ENCODE results near the gene SUGCT. TPM values are rescaled to one million over a fixed set of nuclear protein-coding genes. Genes with fewer than 3 reads are reported as not detected.

The SUGCT gene
- total RNA-seq, 3 donors from 2014 or later (not counting 1 experiment from before 2014, with no cell fraction given) = 0.40 to 0.59 TPM; not detected in 1

- Histone ChIP-seq H3K36me3 (ENCODE audit: control insufficient read depth, insufficient read depth, low read length) (no peaks in the 10 kb centered on the region), H3K4me1 (ENCODE audit: control insufficient read depth, insufficient read depth, low read length) (no peaks in the 10 kb centered on the region), H3K4me3 (ENCODE audit: low read length) (no peak overlapping the region), H3K27ac (ENCODE audit: low read length) (no peak overlapping the region), H3K9me3 (ENCODE audit: control insufficient read depth, insufficient read depth, low read length) (no peaks in the 10 kb centered on the region), H3K27me3 (ENCODE audit: control insufficient read depth, insufficient read depth, low read length) (no peaks in the 10 kb centered on the region)
- Mint-ChIP-seq H3K27ac (no peak overlapping the region), H3K4me1 (peaks cover 0 to 4% of the 10 kb centered on the region in 2 donors), H3K36me3 (no peaks in the 10 kb centered on the region), H3K27me3 (ENCODE audit: low read depth in 2 of 2) (no peaks in the 10 kb centered on the region), H3K4me3 (no peak overlapping the region), H3K9me3 (no peaks in the 10 kb centered on the region)
- TF ChIP-seq CTCF (IDR thresholded peaks at IDR 0.05) = no peak
- WGBS (ENCODE audit: insufficient coverage) = 61% methylated on average over 3 of the region's 3 CpGs
- DNase-seq (no peak), ATAC-seq (no peak)
- intact Hi-C loops (cut with micrococcal nuclease) = no loop called here
These were observed 176.5 kb downstream of the SUGCT start for GRCh38 chr7:40311307-40311706.

- no peak for DNase-seq
- 93% methylated on average over 2 of the region's 2 CpGs for WGBS (ENCODE audit: insufficient coverage)
These were observed 180.5 kb downstream of the SUGCT start for GRCh38 chr7:40315277-40315676.

GRCh38 chr7:40316176-40316575 is 181.4 kb downstream of the SUGCT start:
- H3K4me1 ChIP-seq (ENCODE audit: control insufficient read depth, insufficient read depth, low read length) = no peaks in the 10 kb centered on the region
- 89% methylated on average over 2 of the region's 3 CpGs for WGBS (ENCODE audit: insufficient coverage)
- no peak for TF ChIP-seq CTCF (IDR thresholded peaks at IDR 0.05)
- Mint-ChIP-seq H3K4me3 (no peak overlapping the region), H3K27ac (no peak overlapping the region), H3K9me3 (no peaks in the 10 kb centered on the region), H3K27me3 (ENCODE audit: low read depth in 2 of 2) (no peaks in the 10 kb centered on the region), H3K36me3 (no peaks in the 10 kb centered on the region), H3K4me1 (peaks cover 0 to 4% of the 10 kb centered on the region in 2 donors)
- H3K36me3 ChIP-seq (ENCODE audit: control insufficient read depth, insufficient read depth, low read length) = no peaks in the 10 kb centered on the region
- no peaks in the 10 kb centered on the region for H3K9me3 ChIP-seq (ENCODE audit: control insufficient read depth, insufficient read depth, low read length)
- no peak for DNase-seq
- no peak overlapping the region for H3K4me3 ChIP-seq (ENCODE audit: low read length)
- H3K27ac ChIP-seq (ENCODE audit: low read length) = no peak overlapping the region
- no peaks in the 10 kb centered on the region for H3K27me3 ChIP-seq (ENCODE audit: control insufficient read depth, insufficient read depth, low read length)
- no peak for ATAC-seq
- intact Hi-C loops (cut with micrococcal nuclease) = no loop called here

More at GRCh38 chr7:40315277-40315676, 180.5 kb downstream of the SUGCT start:
- no peaks in the 10 kb centered on the region for H3K9me3 Mint-ChIP-seq
- no peaks in the 10 kb centered on the region for H3K27me3 Mint-ChIP-seq (ENCODE audit: low read depth in 2 of 2)
- no peaks in the 10 kb centered on the region for H3K9me3 ChIP-seq (ENCODE audit: control insufficient read depth, insufficient read depth, low read length)
- H3K4me3 Mint-ChIP-seq = no peak overlapping the region
- no peaks in the 10 kb centered on the region for H3K4me1 ChIP-seq (ENCODE audit: control insufficient read depth, insufficient read depth, low read length)
- H3K36me3 ChIP-seq (ENCODE audit: control insufficient read depth, insufficient read depth, low read length) = no peaks in the 10 kb centered on the region
- peaks cover 0 to 4% of the 10 kb centered on the region in 2 donors for H3K4me1 Mint-ChIP-seq
- H3K27me3 ChIP-seq (ENCODE audit: control insufficient read depth, insufficient read depth, low read length) = no peaks in the 10 kb centered on the region
- H3K36me3 Mint-ChIP-seq = no peaks in the 10 kb centered on the region
- no peak overlapping the region for H3K4me3 ChIP-seq (ENCODE audit: low read length)
- TF ChIP-seq CTCF (IDR thresholded peaks at IDR 0.05) = no peak
- no peak overlapping the region for H3K27ac Mint-ChIP-seq
- intact Hi-C loops (cut with micrococcal nuclease) = no loop called here
- ATAC-seq = no peak
- no peak overlapping the region for H3K27ac ChIP-seq (ENCODE audit: low read length)

- Histone ChIP-seq H3K4me3 (ENCODE audit: low read length) (no peak overlapping the region), H3K36me3 (ENCODE audit: control insufficient read depth, insufficient read depth, low read length) (no peaks in the 10 kb centered on the region), H3K4me1 (ENCODE audit: control insufficient read depth, insufficient read depth, low read length) (no peaks in the 10 kb centered on the region), H3K27me3 (ENCODE audit: control insufficient read depth, insufficient read depth, low read length) (no peaks in the 10 kb centered on the region), H3K27ac (ENCODE audit: low read length) (no peak overlapping the region), H3K9me3 (ENCODE audit: control insufficient read depth, insufficient read depth, low read length) (no peaks in the 10 kb centered on the region)
- no peak for DNase-seq
- intact Hi-C loops (cut with micrococcal nuclease) = no loop called here
- no peaks in the 10 kb centered on the region for H3K36me3 Mint-ChIP-seq
- no peak for ATAC-seq
- no peak overlapping the region for H3K4me3 Mint-ChIP-seq
- no peaks in the 10 kb centered on the region for H3K27me3 Mint-ChIP-seq (ENCODE audit: low read depth in 2 of 2)
- TF ChIP-seq CTCF (IDR thresholded peaks at IDR 0.05) = no peak
- H3K27ac Mint-ChIP-seq = no peak overlapping the region
- H3K9me3 Mint-ChIP-seq = no peaks in the 10 kb centered on the region
- H3K4me1 Mint-ChIP-seq = no peaks in the 10 kb centered on the region
These were observed 190.1 kb downstream of the SUGCT start for GRCh38 chr7:40324914-40325313.
